ENCODE data around the gene CAMTA1.

CAMTA1 gene

GRCh38 chr1:6886523-6886922 lies 101.3 kb downstream of the CAMTA1 start:
- H3K36me3 ChIP-seq (ENCODE audit: insufficient read depth, low read depth, low read length): no peaks in the 10 kb centered on the region
- no peaks in the 10 kb centered on the region for H3K27me3 ChIP-seq (ENCODE audit: insufficient read depth, low read length)
- H3K4me1 ChIP-seq (ENCODE audit: insufficient read depth, low read length): no peaks in the 10 kb centered on the region
- no peak overlapping the region for H3K9ac ChIP-seq (ENCODE audit: low read depth, low read length)
- H3K4me3 ChIP-seq (ENCODE audit: low read length): no peak overlapping the region
- H3K9me3 ChIP-seq (ENCODE audit: insufficient read depth, low read depth, low read length): no peaks in the 10 kb centered on the region
- no peak overlapping the region for H3K27ac ChIP-seq (ENCODE audit: low read length)

GRCh38 chr1:6888268-6888667 lies 103.0 kb downstream of the CAMTA1 start:
- Histone ChIP-seq H3K36me3 (ENCODE audit: insufficient read depth, low read depth, low read length) (no peaks in the 10 kb centered on the region), H3K9me3 (ENCODE audit: insufficient read depth, low read depth, low read length) (no peaks in the 10 kb centered on the region), H3K27ac (ENCODE audit: low read length) (no peak overlapping the region)

GRCh38 chr1:6888870-6889269 lies 103.6 kb downstream of the CAMTA1 start:
- no peak overlapping the region for H3K27ac ChIP-seq (ENCODE audit: low read length)

More at GRCh38 chr1:6888268-6888667, 103.0 kb downstream of the CAMTA1 start:
- no peaks in the 10 kb centered on the region for H3K27me3 ChIP-seq (ENCODE audit: insufficient read depth, low read length)
- no peaks in the 10 kb centered on the region for H3K4me1 ChIP-seq (ENCODE audit: insufficient read depth, low read length)
- no peak overlapping the region for H3K4me3 ChIP-seq (ENCODE audit: low read length)
- no peak overlapping the region for H3K9ac ChIP-seq (ENCODE audit: low read depth, low read length)

GRCh38 chr1:6889875-6890480 lies 104.7 kb downstream of the CAMTA1 start:
- Histone ChIP-seq H3K9ac (ENCODE audit: low read depth, low read length) (no peak overlapping the region), H3K4me1 (ENCODE audit: insufficient read depth, low read length) (no peaks in the 10 kb centered on the region), H3K4me3 (ENCODE audit: low read length) (no peak overlapping the region), H3K36me3 (ENCODE audit: insufficient read depth, low read depth, low read length) (no peaks in the 10 kb centered on the region), H3K27me3 (ENCODE audit: insufficient read depth, low read length) (no peaks in the 10 kb centered on the region), H3K27ac (ENCODE audit: low read length) (no peak overlapping the region), H3K9me3 (ENCODE audit: insufficient read depth, low read depth, low read length) (no peaks in the 10 kb centered on the region)

More at GRCh38 chr1:6888870-6889269, 103.6 kb downstream of the CAMTA1 start:
- H3K9ac ChIP-seq (ENCODE audit: low read depth, low read length): no peak overlapping the region
- H3K36me3 ChIP-seq (ENCODE audit: insufficient read depth, low read depth, low read length): no peaks in the 10 kb centered on the region
- no peaks in the 10 kb centered on the region for H3K27me3 ChIP-seq (ENCODE audit: insufficient read depth, low read length)
- no peaks in the 10 kb centered on the region for H3K4me1 ChIP-seq (ENCODE audit: insufficient read depth, low read length)
- H3K9me3 ChIP-seq (ENCODE audit: insufficient read depth, low read depth, low read length): no peaks in the 10 kb centered on the region
- H3K4me3 ChIP-seq (ENCODE audit: low read length): no peak overlapping the region

- Histone ChIP-seq H3K27ac (ENCODE audit: low read length) (no peak overlapping the region), H3K27me3 (ENCODE audit: insufficient read depth, low read length) (no peaks in the 10 kb centered on the region), H3K4me3 (ENCODE audit: low read length) (no peak overlapping the region), H3K36me3 (ENCODE audit: insufficient read depth, low read depth, low read length) (no peaks in the 10 kb centered on the region), H3K9ac (ENCODE audit: low read depth, low read length) (no peak overlapping the region), H3K9me3 (ENCODE audit: insufficient read depth, low read depth, low read length) (no peaks in the 10 kb centered on the region), H3K4me1 (ENCODE audit: insufficient read depth, low read length) (no peaks in the 10 kb centered on the region)
Observed at GRCh38 chr1:6890686-6891085, 105.4 kb downstream of the CAMTA1 start.

- H3K9me3 ChIP-seq (ENCODE audit: insufficient read depth, low read depth, low read length): no peaks in the 10 kb centered on the region
- no peak overlapping the region for H3K4me3 ChIP-seq (ENCODE audit: low read length)
- no peaks in the 10 kb centered on the region for H3K36me3 ChIP-seq (ENCODE audit: insufficient read depth, low read depth, low read length)
- H3K9ac ChIP-seq (ENCODE audit: low read depth, low read length): no peak overlapping the region
- H3K27ac ChIP-seq (ENCODE audit: low read length): no peak overlapping the region
- H3K27me3 ChIP-seq (ENCODE audit: insufficient read depth, low read length): no peaks in the 10 kb centered on the region
- no peaks in the 10 kb centered on the region for H3K4me1 ChIP-seq (ENCODE audit: insufficient read depth, low read length)
Observed at GRCh38 chr1:6891781-6892579, 106.7 kb downstream of the CAMTA1 start.

GRCh38 chr1:6893388-6893787 lies 108.1 kb downstream of the CAMTA1 start:
- Histone ChIP-seq H3K9me3 (ENCODE audit: insufficient read depth, low read depth, low read length) (no peaks in the 10 kb centered on the region), H3K36me3 (ENCODE audit: insufficient read depth, low read depth, low read length) (no peaks in the 10 kb centered on the region), H3K27me3 (ENCODE audit: insufficient read depth, low read length) (no peaks in the 10 kb centered on the region), H3K9ac (ENCODE audit: low read depth, low read length) (no peak overlapping the region), H3K4me3 (ENCODE audit: low read length) (no peak overlapping the region), H3K27ac (ENCODE audit: low read length) (no peak overlapping the region), H3K4me1 (ENCODE audit: insufficient read depth, low read length) (no peaks in the 10 kb centered on the region)

- H3K27me3 ChIP-seq (ENCODE audit: insufficient read depth, low read length): no peaks in the 10 kb centered on the region
- no peaks in the 10 kb centered on the region for H3K9me3 ChIP-seq (ENCODE audit: insufficient read depth, low read depth, low read length)
- H3K36me3 ChIP-seq (ENCODE audit: insufficient read depth, low read depth, low read length): no peaks in the 10 kb centered on the region
- H3K9ac ChIP-seq (ENCODE audit: low read depth, low read length): no peak overlapping the region
- no peak overlapping the region for H3K27ac ChIP-seq (ENCODE audit: low read length)
- no peak overlapping the region for H3K4me3 ChIP-seq (ENCODE audit: low read length)
- no peaks in the 10 kb centered on the region for H3K4me1 ChIP-seq (ENCODE audit: insufficient read depth, low read length)
Observed at GRCh38 chr1:6897138-6897537, 111.9 kb downstream of the CAMTA1 start.

GRCh38 chr1:6898974-6899539 lies 113.8 kb downstream of the CAMTA1 start:
- Histone ChIP-seq H3K27ac (ENCODE audit: low read length) (no peak overlapping the region), H3K9ac (ENCODE audit: low read depth, low read length) (no peak overlapping the region), H3K36me3 (ENCODE audit: insufficient read depth, low read depth, low read length) (no peaks in the 10 kb centered on the region), H3K27me3 (ENCODE audit: insufficient read depth, low read length) (no peaks in the 10 kb centered on the region), H3K4me1 (ENCODE audit: insufficient read depth, low read length) (no peaks in the 10 kb centered on the region), H3K4me3 (ENCODE audit: low read length) (no peak overlapping the region), H3K9me3 (ENCODE audit: insufficient read depth, low read depth, low read length) (no peaks in the 10 kb centered on the region)

GRCh38 chr1:6899621-6900020 lies 114.4 kb downstream of the CAMTA1 start:
- H3K9me3 ChIP-seq (ENCODE audit: insufficient read depth, low read depth, low read length): no peaks in the 10 kb centered on the region
- no peak overlapping the region for H3K27ac ChIP-seq (ENCODE audit: low read length)
- H3K27me3 ChIP-seq (ENCODE audit: insufficient read depth, low read length): no peaks in the 10 kb centered on the region
- no peak overlapping the region for H3K9ac ChIP-seq (ENCODE audit: low read depth, low read length)
- no peaks in the 10 kb centered on the region for H3K4me1 ChIP-seq (ENCODE audit: insufficient read depth, low read length)
- no peak overlapping the region for H3K4me3 ChIP-seq (ENCODE audit: low read length)
- no peaks in the 10 kb centered on the region for H3K36me3 ChIP-seq (ENCODE audit: insufficient read depth, low read depth, low read length)

- Histone ChIP-seq H3K27me3 (ENCODE audit: insufficient read depth, low read length) (no peaks in the 10 kb centered on the region), H3K9me3 (ENCODE audit: insufficient read depth, low read depth, low read length) (no peaks in the 10 kb centered on the region), H3K27ac (ENCODE audit: low read length) (no peak overlapping the region), H3K36me3 (ENCODE audit: insufficient read depth, low read depth, low read length) (no peaks in the 10 kb centered on the region), H3K4me1 (ENCODE audit: insufficient read depth, low read length) (peaks cover 11% of the 10 kb centered on the region; the same call in 1 of the 2 replicates), H3K9ac (ENCODE audit: low read depth, low read length) (no peak overlapping the region), H3K4me3 (ENCODE audit: low read length) (no peak overlapping the region)
Observed at GRCh38 chr1:6902153-6902552, 116.9 kb downstream of the CAMTA1 start.
